Neural cell (in vitro differentiated cells): ENCODE measurements around the gene OR10J4. TPM values are rescaled to one million over a fixed set of nuclear protein-coding genes. Genes with fewer than 3 reads are reported as not detected.

Experiments
- H2AFZ ChIP-seq: fragments of 200-600, 300-800 bp; sonication (generic), shearing (Covaris generic); 2 replicates; pipeline ENCODE4 v1.6.0; 2014; ENCODE audit warnings: low read depth, mild to moderate bottlenecking, antibody characterized with exemption, low read length, moderate library complexity
- H3F3A ChIP-seq: fragments of 200-600 bp; shearing (Covaris generic); 2 replicates; pipeline ENCODE4 v1.6.1; 2016; ENCODE audit warnings: mild to moderate bottlenecking, moderate library complexity, mixed read lengths, antibody characterized with exemption, low read length; ENCODE audit not compliant: insufficient read depth, poor library complexity, severe bottlenecking
- H3K27ac ChIP-seq: fragments of 200-600, 300-800 bp; sonication (generic), shearing (Covaris generic); 2 replicates; pipeline ENCODE4 v1.5.1; 2014; ENCODE audit warnings: mild to moderate bottlenecking, low read length, moderate library complexity
- H3K27me3 ChIP-seq: fragments of 300-800, 200-600 bp; sonication (generic), shearing (Covaris generic); 2 replicates; pipeline ENCODE4 v1.6.0; 2014; ENCODE audit warnings: mild to moderate bottlenecking, low read depth, low read length, moderate library complexity; ENCODE audit not compliant: insufficient read depth
- H3K36me3 ChIP-seq: fragments of 300-800, 200-600 bp; sonication (generic), shearing (Covaris generic); 2 replicates; pipeline ENCODE4 v1.5.1; 2014; ENCODE audit warnings: mild to moderate bottlenecking, antibody characterized with exemption, low read length, moderate library complexity; ENCODE audit not compliant: insufficient read depth
- H3K4me2 ChIP-seq: fragments of 300-800, 200-600 bp; sonication (generic), shearing (Covaris generic); 2 replicates; pipeline ENCODE4 v1.6.0; 2014; ENCODE audit warnings: mild to moderate bottlenecking, low read length
- H3K4me3 ChIP-seq: fragments of 300-800, 200-600 bp; sonication (generic), shearing (Covaris generic); 2 replicates; pipeline ENCODE4 v1.5.1; 2014; ENCODE audit warnings: mild to moderate bottlenecking, low read length, moderate library complexity
- H3K79me2 ChIP-seq: fragments of 200-600 bp; shearing (Covaris generic); replicated peaks from 2 replicates; pipeline ENCODE4 v1.6.0; 2014; ENCODE audit warnings: mild to moderate bottlenecking, low read length, moderate library complexity; ENCODE audit not compliant: insufficient read depth
- H3K9ac ChIP-seq: fragments of 300-800, 200-600 bp; sonication (generic), shearing (Covaris generic); 2 replicates; pipeline ENCODE4 v1.6.1; 2016; ENCODE audit warnings: mild to moderate bottlenecking, low read length, mixed read lengths
- H3K9me2 ChIP-seq: fragments of 200-600 bp; shearing (Covaris generic); 2 replicates; pipeline ENCODE4 v1.6.1; 2016; ENCODE audit warnings: mild to moderate bottlenecking, low read length, mixed read lengths; ENCODE audit not compliant: insufficient read depth
- H3K9me3 ChIP-seq: fragments of 200-600, 300-800 bp; sonication (generic), shearing (Covaris generic); 2 replicates; pipeline ENCODE4 v1.6.1; 2016; ENCODE audit warnings: mild to moderate bottlenecking, mixed run types, low read length, moderate library complexity, mixed read lengths
- H4K20me1 ChIP-seq: fragments of 200-600 bp; shearing (Covaris generic); 2 replicates; pipeline ENCODE4 v1.6.1; 2016; ENCODE audit warnings: mild to moderate bottlenecking, mixed run types; ENCODE audit not compliant: insufficient read depth
- CTCF ChIP-seq: fragments of 450-650 bp; IDR thresholded peaks from 2 replicates; pipeline ENCODE4 v1.5.1; 2014; ENCODE audit warnings: antibody characterized with exemption, mild to moderate bottlenecking, moderate library complexity; ENCODE audit not compliant: poor library complexity, severe bottlenecking
- EP300 ChIP-seq: fragments of 450-650 bp; conservative IDR thresholded peaks from 2 replicates; pipeline ENCODE4 v1.6.1; 2014; ENCODE audit warnings: antibody characterized with exemption, mild to moderate bottlenecking, moderate library complexity; ENCODE audit not compliant: poor library complexity, severe bottlenecking
- EZH2 ChIP-seq: fragments of 200-600, 300-800 bp; shearing (Covaris generic), sonication (generic); IDR thresholded peaks from 2 replicates; pipeline ENCODE4 v1.6.1; 2014; ENCODE audit warnings: antibody characterized with exemption, low read length, borderline replicate concordance, mild to moderate bottlenecking; ENCODE audit not compliant: insufficient read depth, poor library complexity, severe bottlenecking
- MXI1 ChIP-seq: fragments of 450-650 bp; conservative IDR thresholded peaks from 2 replicates; pipeline ENCODE4 v1.6.1; 2014; ENCODE audit warnings: antibody characterized with exemption, mild to moderate bottlenecking; ENCODE audit not compliant: poor library complexity, severe bottlenecking
- POLR2AphosphoS5 ChIP-seq: IDR thresholded peaks from 2 replicates; pipeline ENCODE4 v1.6.1; 2012
- RAD21 ChIP-seq: fragments of 450-650 bp; conservative IDR thresholded peaks from 2 replicates; pipeline ENCODE4 v1.6.1; 2014; ENCODE audit warnings: antibody characterized with exemption, mild to moderate bottlenecking, moderate library complexity
- REST ChIP-seq: IDR thresholded peaks from 2 replicates; pipeline ENCODE4 v1.6.1; 2012; ENCODE audit warnings: borderline replicate concordance
- SMC3 ChIP-seq: fragments of 450-650 bp; conservative IDR thresholded peaks from 2 replicates; pipeline ENCODE4 v1.6.1; 2014; ENCODE audit warnings: antibody characterized with exemption, mild to moderate bottlenecking, moderate library complexity; ENCODE audit not compliant: poor library complexity
- TAF1 ChIP-seq: IDR thresholded peaks from 2 replicates; pipeline ENCODE4 v1.6.1; 2012; ENCODE audit warnings: low read depth
- polyA plus RNA-seq: library from polyadenylated mRNA; depleted of rRNA; stranded (reverse); fragments of >200 nt; gene quantifications from 2 replicates; pipeline ENCODE4 v1.2.3, GENCODE V29; 2014

The OR10J4 gene
- polyA plus RNA-seq, 1 donor from 2014 or later = not detected

DNA sequence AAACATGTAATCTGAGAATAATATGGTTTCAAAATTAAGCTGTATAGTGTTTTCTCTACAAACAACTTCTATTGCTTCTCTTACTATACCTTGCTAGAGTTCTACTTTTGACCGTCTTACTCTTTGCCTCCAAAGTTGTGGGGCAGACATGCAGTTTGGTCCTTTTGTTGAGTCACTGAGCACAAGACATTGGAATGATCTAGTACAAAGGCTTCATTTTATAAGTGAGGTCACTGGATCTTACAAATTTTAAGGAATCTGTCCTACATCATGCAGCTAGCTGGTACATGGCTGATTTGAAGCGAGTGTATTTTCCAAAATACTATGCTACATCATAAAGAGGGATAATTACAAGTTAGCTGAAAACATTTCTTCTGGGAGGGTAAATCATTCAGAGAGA, 36.3 kb downstream of the OR10J4 start:
- H4K20me1 ChIP-seq = no peaks in the 10 kb centered on the region
- TF ChIP-seq SMC3 (no peak), CTCF (no peak), MXI1 (no peak), TAF1 (no peak), REST (no peak), EP300 (no peak), RAD21 (no peak), POLR2AphosphoS5 (no peak), EZH2 (no peak)
- no peak overlapping the region for H3K4me2 ChIP-seq
- no peaks in the 10 kb centered on the region for H3K79me2 ChIP-seq
- no peak overlapping the region for H2AFZ ChIP-seq
- no peaks in the 10 kb centered on the region for H3K27me3 ChIP-seq
- no peaks in the 10 kb centered on the region for H3K36me3 ChIP-seq
- no peaks in the 10 kb centered on the region for H3F3A ChIP-seq
- H3K9me2 ChIP-seq = no peaks in the 10 kb centered on the region
- H3K4me3 ChIP-seq = no peak overlapping the region
- no peak overlapping the region for H3K9ac ChIP-seq
- H3K27ac ChIP-seq = no peak overlapping the region
- no peaks in the 10 kb centered on the region for H3K9me3 ChIP-seq

- no peak overlapping the region for H2AFZ ChIP-seq
- no peaks in the 10 kb centered on the region for H4K20me1 ChIP-seq
- H3K27me3 ChIP-seq = no peaks in the 10 kb centered on the region
- TF ChIP-seq MXI1 (no peak), CTCF (no peak), EZH2 (no peak), POLR2AphosphoS5 (no peak), REST (no peak), TAF1 (no peak), SMC3 (no peak), RAD21 (no peak), EP300 (no peak)
- no peaks in the 10 kb centered on the region for H3K9me3 ChIP-seq
- no peak overlapping the region for H3K9ac ChIP-seq
- H3K27ac ChIP-seq = no peak overlapping the region
- no peaks in the 10 kb centered on the region for H3K36me3 ChIP-seq
- H3K9me2 ChIP-seq = no peaks in the 10 kb centered on the region
- no peak overlapping the region for H3K4me2 ChIP-seq
- no peaks in the 10 kb centered on the region for H3F3A ChIP-seq
- no peak overlapping the region for H3K4me3 ChIP-seq
- no peaks in the 10 kb centered on the region for H3K79me2 ChIP-seq
Observed at GRCh38 chr1:159469921-159470533, 38.0 kb downstream of the OR10J4 start.
